ENCODE results near the gene TNMD.
A peak's percentile ranks its signal among the peaks of the same experiment; 100 is the strongest.
"Not testable (repeated sequence)": the region's sequence is repeated elsewhere in the genome, so short reads cannot be mapped to it uniquely, and the experiment has no call there.

The TNMD gene

GRCh38 chrX:100584611-100585010 lies at the start of gene TNMD:
Gene TNMD, plus strand, starts transcription at chrX:100584936. Its CDS starts 83 bp downstream, at chrX:100585019.
- DNase-seq (ENCODE audit: low read depth), result no peak

GRCh38 chrX:100565534-100565933 lies 19.2 kb upstream of the TNMD start:
- DNase-seq (ENCODE audit: low read depth), result not testable (repeated sequence)

GRCh38 chrX:100586747-100587146 lies 2.0 kb downstream of the TNMD start:
- no peak for DNase-seq (ENCODE audit: low read depth)

GRCh38 chrX:100587861-100588260 lies 3.1 kb downstream of the TNMD start:
- DNase-seq (ENCODE audit: low read depth), result no peak

GRCh38 chrX:100591256-100592051 lies 6.7 kb downstream of the TNMD start:
- no peak for DNase-seq (ENCODE audit: low read depth)

- DNase-seq (ENCODE audit: low read depth), result no peak
Measured at GRCh38 chrX:100593126-100593525, 8.4 kb downstream of the TNMD start.

- DNase-seq (ENCODE audit: low read depth), result no peak
Measured at GRCh38 chrX:100593581-100593980, 8.8 kb downstream of the TNMD start.

- DNase-seq (ENCODE audit: low read depth), result no peak
Measured at GRCh38 chrX:100596601-100597000, 11.9 kb downstream of the TNMD start.

- no peak for DNase-seq (ENCODE audit: low read depth)
Measured at GRCh38 chrX:100599456-100599855, 14.7 kb downstream of the TNMD start.

GRCh38 chrX:100600340-100600739 lies 15.6 kb downstream of the TNMD start:
- DNase-seq (ENCODE audit: low read depth), result no peak

- no peak for DNase-seq (ENCODE audit: low read depth)
Measured at GRCh38 chrX:100600758-100601157, 16.0 kb downstream of the TNMD start.

- DNase-seq (ENCODE audit: low read depth), result no peak
Measured at GRCh38 chrX:100606753-100607152, 22.0 kb downstream of the TNMD start.

- no peak for DNase-seq (ENCODE audit: low read depth)
Measured at GRCh38 chrX:100609591-100609990, 24.9 kb downstream of the TNMD start.

GRCh38 chrX:100611951-100612350 lies 27.2 kb downstream of the TNMD start:
- DNase-seq (ENCODE audit: low read depth), result no peak

GRCh38 chrX:100615005-100615404 lies 30.3 kb downstream of the TNMD start:
- DNase-seq (ENCODE audit: low read depth), result peak; percentile 35

GRCh38 chrX:100623001-100623400 lies 38.3 kb downstream of the TNMD start:
- no peak for DNase-seq (ENCODE audit: low read depth)

- DNase-seq (ENCODE audit: low read depth), result no peak
Measured at GRCh38 chrX:100625985-100626491, 41.3 kb downstream of the TNMD start.

- DNase-seq (ENCODE audit: low read depth), result no peak
Measured at GRCh38 chrX:100635040-100635439, 50.3 kb downstream of the TNMD start.

- DNase-seq (ENCODE audit: low read depth), result no peak
Measured at GRCh38 chrX:100635989-100636320, 51.2 kb downstream of the TNMD start.

- no peak for DNase-seq (ENCODE audit: low read depth)
Measured at GRCh38 chrX:100636321-100636991, 51.7 kb downstream of the TNMD start, which contains the start of gene TSPAN6. Gene TSPAN6, minus strand, starts transcription at chrX:100636806. Its CDS starts 112 bp downstream, at chrX:100636694.

GRCh38 chrX:100642290-100642689 lies 57.6 kb downstream of the TNMD start:
- no peak for DNase-seq (ENCODE audit: low read depth)

GRCh38 chrX:100643212-100643611 lies 58.5 kb downstream of the TNMD start:
- no peak for DNase-seq (ENCODE audit: low read depth)

Data from non-pigmented ciliary epithelial cell (primary cell).